ENCODE data around the gene FCN2.

DNA sequence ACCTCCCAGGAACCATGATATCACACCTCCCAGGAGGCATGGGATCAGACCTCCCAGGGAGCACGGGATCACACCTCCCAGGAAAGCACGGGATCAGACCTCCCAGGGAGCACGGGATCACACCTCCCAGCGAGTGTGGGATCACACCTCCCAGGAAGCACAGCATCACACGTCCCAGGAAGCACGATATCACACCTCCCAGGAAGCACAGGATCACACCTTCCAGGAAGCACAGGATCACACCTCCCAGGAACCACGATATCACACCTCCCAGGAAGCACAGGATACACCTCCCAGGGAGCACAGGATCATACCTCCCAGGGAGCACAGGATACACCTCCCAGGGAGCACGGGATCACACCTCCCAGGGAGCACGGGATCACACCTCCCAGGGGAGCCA, 30.0 kb upstream of the FCN2 start:
- TF ChIP-seq, protein P1, sequence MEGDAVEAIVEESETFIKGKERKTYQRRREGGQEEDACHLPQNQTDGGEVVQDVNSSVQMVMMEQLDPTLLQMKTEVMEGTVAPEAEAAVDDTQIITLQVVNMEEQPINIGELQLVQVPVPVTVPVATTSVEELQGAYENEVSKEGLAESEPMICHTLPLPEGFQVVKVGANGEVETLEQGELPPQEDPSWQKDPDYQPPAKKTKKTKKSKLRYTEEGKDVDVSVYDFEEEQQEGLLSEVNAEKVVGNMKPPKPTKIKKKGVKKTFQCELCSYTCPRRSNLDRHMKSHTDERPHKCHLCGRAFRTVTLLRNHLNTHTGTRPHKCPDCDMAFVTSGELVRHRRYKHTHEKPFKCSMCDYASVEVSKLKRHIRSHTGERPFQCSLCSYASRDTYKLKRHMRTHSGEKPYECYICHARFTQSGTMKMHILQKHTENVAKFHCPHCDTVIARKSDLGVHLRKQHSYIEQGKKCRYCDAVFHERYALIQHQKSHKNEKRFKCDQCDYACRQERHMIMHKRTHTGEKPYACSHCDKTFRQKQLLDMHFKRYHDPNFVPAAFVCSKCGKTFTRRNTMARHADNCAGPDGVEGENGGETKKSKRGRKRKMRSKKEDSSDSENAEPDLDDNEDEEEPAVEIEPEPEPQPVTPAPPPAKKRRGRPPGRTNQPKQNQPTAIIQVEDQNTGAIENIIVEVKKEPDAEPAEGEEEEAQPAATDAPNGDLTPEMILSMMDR (IDR thresholded peaks at IDR 0.05 in 8 of 11, conservative IDR thresholded peaks at IDR 0.05 in 3 of 11): no peak
- TF ChIP-seq POLR2AphosphoS5 (IDR thresholded peaks at IDR 0.05): no peak
- no peak for TF ChIP-seq POLR2A (IDR thresholded peaks at IDR 0.05)
